Endothelial cell of umbilical vein (primary cell): ENCODE data around the gene OR2A1.
"Not testable (repeated sequence)": the region's sequence is repeated elsewhere in the genome, so short reads cannot be mapped to it uniquely, and the experiment has no call there.

Experiments
- EZH2 ChIP-seq: IDR thresholded peaks from 2 replicates; pipeline ENCODE4 v1.6.1; 2012; ENCODE audit warnings: borderline replicate concordance, low read depth, mild to moderate bottlenecking, moderate library complexity, low read length, inconsistent platforms; ENCODE audit not compliant: severe bottlenecking
- FOS ChIP-seq: IDR thresholded peaks from 2 replicates; pipeline ENCODE4 v1.6.1; 2011; ENCODE audit warnings: mild to moderate bottlenecking, low read length, moderate library complexity, borderline replicate concordance; ENCODE audit not compliant: insufficient read depth
- MYC ChIP-seq: IDR thresholded peaks from one replicate; pipeline ENCODE4 v1.6.1; 2011; ENCODE audit warnings: mild to moderate bottlenecking, low read depth, low read length
- POLR2A ChIP-seq: IDR thresholded peaks from 2 replicates; pipeline ENCODE4 v1.6.1; 2012; ENCODE audit warnings: low read depth, mild to moderate bottlenecking, control low read depth, low read length
- POLR2AphosphoS5 ChIP-seq: IDR thresholded peaks from 2 replicates; pipeline ENCODE4 v1.6.1; 2012; ENCODE audit warnings: low read depth, mild to moderate bottlenecking, control low read depth, low read length, moderate library complexity; ENCODE audit not compliant: insufficient read depth
- TF ChIP-seq, protein P1 (sequence below), 2 donors: IDR thresholded peaks; 1 replicate in 1 of 2; 2 replicates in 1 of 2; pipeline ENCODE4 v1.5.1; 2011; ENCODE audit warnings: low read length in 2 of 2, mild to moderate bottlenecking in 2 of 2, moderate library complexity in 2 of 2, control low read depth in 1 of 2, inconsistent platforms in 1 of 2, low read depth in 1 of 2; ENCODE audit not compliant: insufficient read depth in 1 of 2; ENCODE audit errors: extremely low read depth in 1 of 2

DNA sequence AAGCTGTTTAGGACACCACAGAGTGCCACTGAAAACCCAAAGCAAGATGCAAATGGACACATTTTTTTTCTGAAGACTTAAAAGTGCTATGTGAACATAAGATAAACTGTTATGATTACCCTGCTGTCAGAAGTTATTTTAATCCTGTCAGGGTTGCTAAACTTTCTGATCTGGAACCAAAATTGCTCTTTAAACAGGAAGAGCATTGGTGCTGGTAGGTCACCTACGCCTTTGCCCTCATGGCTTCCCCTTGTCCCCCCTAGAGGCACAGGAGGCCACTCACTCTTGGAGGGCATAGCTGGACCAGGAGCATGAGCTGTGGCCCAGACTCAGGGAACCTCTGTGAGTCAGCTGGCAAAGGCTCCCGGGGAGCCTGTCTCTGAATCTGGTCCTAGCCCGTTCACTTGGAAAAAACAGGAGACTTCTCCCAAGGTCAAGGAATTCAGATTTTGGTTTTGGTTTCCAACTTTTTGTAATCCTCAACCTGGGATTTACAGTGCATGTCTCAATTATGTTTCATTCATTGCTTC is 9.5 kb downstream of the OR2A1 start:
- TF ChIP-seq, protein P1, sequence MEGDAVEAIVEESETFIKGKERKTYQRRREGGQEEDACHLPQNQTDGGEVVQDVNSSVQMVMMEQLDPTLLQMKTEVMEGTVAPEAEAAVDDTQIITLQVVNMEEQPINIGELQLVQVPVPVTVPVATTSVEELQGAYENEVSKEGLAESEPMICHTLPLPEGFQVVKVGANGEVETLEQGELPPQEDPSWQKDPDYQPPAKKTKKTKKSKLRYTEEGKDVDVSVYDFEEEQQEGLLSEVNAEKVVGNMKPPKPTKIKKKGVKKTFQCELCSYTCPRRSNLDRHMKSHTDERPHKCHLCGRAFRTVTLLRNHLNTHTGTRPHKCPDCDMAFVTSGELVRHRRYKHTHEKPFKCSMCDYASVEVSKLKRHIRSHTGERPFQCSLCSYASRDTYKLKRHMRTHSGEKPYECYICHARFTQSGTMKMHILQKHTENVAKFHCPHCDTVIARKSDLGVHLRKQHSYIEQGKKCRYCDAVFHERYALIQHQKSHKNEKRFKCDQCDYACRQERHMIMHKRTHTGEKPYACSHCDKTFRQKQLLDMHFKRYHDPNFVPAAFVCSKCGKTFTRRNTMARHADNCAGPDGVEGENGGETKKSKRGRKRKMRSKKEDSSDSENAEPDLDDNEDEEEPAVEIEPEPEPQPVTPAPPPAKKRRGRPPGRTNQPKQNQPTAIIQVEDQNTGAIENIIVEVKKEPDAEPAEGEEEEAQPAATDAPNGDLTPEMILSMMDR (IDR thresholded peaks at IDR 0.05; ENCODE audit: extremely low read depth in 1 of 2, insufficient read depth in 1 of 2, low read depth in 1 of 2, low read length in 2 of 2) = not testable (repeated sequence)
- TF ChIP-seq EZH2, FOS, POLR2A, POLR2AphosphoS5, MYC: not testable (repeated sequence)
